ENCODE measurements around the gene MXRA8. TPM values are rescaled to one million over a fixed set of nuclear protein-coding genes. Genes with fewer than 3 reads are reported as not detected.
A peak's percentile ranks its signal among the peaks of the same experiment; 100 is the strongest.

The MXRA8 gene
- total and polyA plus RNA-seq, 2 donors (not counting 3 experiments of a cell fraction or from before 2014, with no cell fraction given): 0.82 to 1.9 TPM

DNA sequence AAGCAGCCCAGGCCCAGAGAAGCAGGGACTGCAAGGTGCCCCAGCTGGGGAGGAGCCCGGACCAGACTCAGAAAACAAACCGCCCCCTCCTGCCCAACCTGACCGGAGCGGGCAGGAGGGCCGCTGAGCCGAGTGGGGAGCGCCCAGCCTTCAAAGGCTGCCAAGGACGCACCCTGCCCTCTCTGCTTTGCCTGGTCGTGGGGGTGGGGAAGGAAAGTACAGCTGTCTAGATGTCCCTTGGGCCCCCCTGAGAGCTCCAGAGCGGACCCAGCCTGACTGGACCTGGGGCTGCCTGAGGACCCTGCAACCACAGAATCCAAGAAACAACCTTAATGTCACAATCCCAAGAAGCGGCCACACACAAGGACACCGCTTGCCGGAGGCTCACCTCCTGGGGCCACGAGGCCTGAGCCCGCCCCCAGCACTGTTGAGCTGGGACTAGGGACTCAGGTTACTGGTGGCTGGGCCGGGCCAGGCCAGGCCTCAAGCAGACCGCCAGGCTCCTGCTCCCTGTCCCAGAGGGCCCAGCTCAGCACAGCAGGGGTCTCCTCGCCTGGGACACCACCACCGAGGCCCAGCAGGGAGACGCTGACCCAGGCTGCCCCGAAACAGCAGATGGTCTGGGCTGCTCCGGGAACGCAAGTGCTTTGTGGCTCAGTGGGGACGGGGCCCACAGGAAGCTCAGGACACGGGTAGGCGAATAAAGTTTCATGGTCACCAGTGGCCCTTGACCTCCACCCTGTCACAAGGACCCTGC is 10.5 kb downstream of the MXRA8 start:
- H3K4me1 ChIP-seq (ENCODE audit: control insufficient read depth, extremely low read depth, insufficient read depth, low read length): peaks cover 10% of the 10 kb centered on the region
- H3K79me2 ChIP-seq (ENCODE audit: control insufficient read depth, insufficient read depth, low read length): peaks cover 33% of the 10 kb centered on the region
- dilution Hi-C loops (cut with MboI; ENCODE audit: extremely low pct_ligation_motif_present, low sequenced_read_pairs) (no loop called here), intact Hi-C loops (cut with micrococcal nuclease) (no loop called here)
- H3K9me3 ChIP-seq (replicated peaks; ENCODE audit: control insufficient read depth, insufficient read depth, low read length): no peaks in the 10 kb centered on the region
- H3K9ac ChIP-seq (replicated peaks; ENCODE audit: extremely low read depth, insufficient read depth, low read length): peak overlapping the region; percentile 33
- H3K4me2 ChIP-seq (ENCODE audit: insufficient read depth, low read length): peak overlapping the region; percentile 78
- peak overlapping the region; percentile 3 for H2AFZ ChIP-seq (ENCODE audit: low read depth, low read length)
- DNase-seq (ENCODE audit: low read depth, low spot score): no peak
- peak overlapping the region; percentile 57 to 86 (median 58) for H3K4me3 ChIP-seq (replicated peaks in 1 of 3; ENCODE audit: insufficient read depth in 1 of 3, low read depth in 1 of 3, low read length in 3 of 3)
- no peaks in the 10 kb centered on the region for H3K36me3 ChIP-seq (ENCODE audit: control insufficient read depth in 2 of 2, extremely low read depth in 1 of 2, insufficient read depth in 2 of 2, low read length in 2 of 2)
- TF ChIP-seq MYC (IDR thresholded peaks at IDR 0.05; ENCODE audit: low read depth, low read length) (no peak), POLR2AphosphoS5 (IDR thresholded peaks at IDR 0.05; ENCODE audit: insufficient read depth, low read depth, low read length) (no peak), EZH2 (IDR thresholded peaks at IDR 0.05; ENCODE audit: borderline replicate concordance, low read depth, low read length, severe bottlenecking) (no peak), FOS (IDR thresholded peaks at IDR 0.05; ENCODE audit: borderline replicate concordance, insufficient read depth, low read length) (no peak), POLR2A (IDR thresholded peaks at IDR 0.05; ENCODE audit: low read depth, low read length) (no peak), GATA2 (IDR thresholded peaks at IDR 0.05; ENCODE audit: insufficient read depth, insufficient read length, low read depth, low read length) (no peak), JUN (IDR thresholded peaks at IDR 0.05; ENCODE audit: borderline replicate concordance, insufficient read depth, insufficient read length, low read depth) (no peak)
- TF ChIP-seq, protein P1, sequence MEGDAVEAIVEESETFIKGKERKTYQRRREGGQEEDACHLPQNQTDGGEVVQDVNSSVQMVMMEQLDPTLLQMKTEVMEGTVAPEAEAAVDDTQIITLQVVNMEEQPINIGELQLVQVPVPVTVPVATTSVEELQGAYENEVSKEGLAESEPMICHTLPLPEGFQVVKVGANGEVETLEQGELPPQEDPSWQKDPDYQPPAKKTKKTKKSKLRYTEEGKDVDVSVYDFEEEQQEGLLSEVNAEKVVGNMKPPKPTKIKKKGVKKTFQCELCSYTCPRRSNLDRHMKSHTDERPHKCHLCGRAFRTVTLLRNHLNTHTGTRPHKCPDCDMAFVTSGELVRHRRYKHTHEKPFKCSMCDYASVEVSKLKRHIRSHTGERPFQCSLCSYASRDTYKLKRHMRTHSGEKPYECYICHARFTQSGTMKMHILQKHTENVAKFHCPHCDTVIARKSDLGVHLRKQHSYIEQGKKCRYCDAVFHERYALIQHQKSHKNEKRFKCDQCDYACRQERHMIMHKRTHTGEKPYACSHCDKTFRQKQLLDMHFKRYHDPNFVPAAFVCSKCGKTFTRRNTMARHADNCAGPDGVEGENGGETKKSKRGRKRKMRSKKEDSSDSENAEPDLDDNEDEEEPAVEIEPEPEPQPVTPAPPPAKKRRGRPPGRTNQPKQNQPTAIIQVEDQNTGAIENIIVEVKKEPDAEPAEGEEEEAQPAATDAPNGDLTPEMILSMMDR (IDR thresholded peaks at IDR 0.05; ENCODE audit: extremely low read depth in 1 of 2, insufficient read depth in 1 of 2, low read depth in 1 of 2, low read length in 2 of 2): no peak
- TF ChIP-seq, protein P2, sequence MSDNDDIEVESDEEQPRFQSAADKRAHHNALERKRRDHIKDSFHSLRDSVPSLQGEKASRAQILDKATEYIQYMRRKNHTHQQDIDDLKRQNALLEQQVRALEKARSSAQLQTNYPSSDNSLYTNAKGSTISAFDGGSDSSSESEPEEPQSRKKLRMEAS (IDR thresholded peaks at IDR 0.05; ENCODE audit: insufficient read depth, insufficient read length): no peak
- H3K27me3 ChIP-seq (ENCODE audit: control insufficient read depth in 2 of 2, insufficient read depth in 2 of 2, low read length in 2 of 2): no peaks in the 10 kb centered on the region
- CTCF ChIA-PET: interaction anchor here (1.0 to 1.4 kb wide), 5 partner anchors 11 to 225 kb away, joined by 3 to 5 read pairs (median 3); no protein-coding TSS in a partner anchor
- H4K20me1 ChIP-seq (replicated peaks; ENCODE audit: control insufficient read depth, extremely low read depth, insufficient read depth, low read length): no peaks in the 10 kb centered on the region
- H3K27ac ChIP-seq (ENCODE audit: insufficient read depth, low read depth, low read length): no peak overlapping the region
- POLR2A ChIA-PET: no interaction called here
- no TSS peak for BruUV-seq (replicated peaks)
- no peaks in the 10 kb centered on the region for H3K9me1 ChIP-seq (replicated peaks; ENCODE audit: control insufficient read depth, extremely low read depth, insufficient read depth, low read length)
- peak; percentile 35 for FAIRE-seq

Data from endothelial cell of umbilical vein (primary cell).